ENCODE results near the gene UFC1. TPM values are rescaled to one million over a fixed set of nuclear protein-coding genes. Genes with fewer than 3 reads are reported as not detected.
"Not testable (repeated sequence)": the region's sequence is repeated elsewhere in the genome, so short reads cannot be mapped to it uniquely, and the experiment has no call there.

UFC1 gene
- polyA plus RNA-seq (ENCODE audit: insufficient read depth in 1 of 5, insufficient read length in 5 of 5, low replicate concordance in 1 of 5) = 100 to 1,000 TPM; 147 to 175 (median 155) TPM
- long read RNA-seq, donor 1, transcript UFC1-201 (6 exons, 1,114 nt) = major isoform, 89 of 264 reads
- long read RNA-seq, donor 1, transcript UFC1-206 (5 exons, 617 nt) = minor isoform, 6 of 264 reads
- long read RNA-seq, donor 1, partial matches to known transcripts = 167 of 264 reads
- long read RNA-seq, donor 1, other reads (novel, unspliced or antisense) = 0 of 264 reads
- long read RNA-seq, donor 2, transcript UFC1-201 (6 exons, 1,114 nt) = major isoform, 59 of 158 reads
- long read RNA-seq, donor 2, partial matches to known transcripts = 95 of 158 reads
- long read RNA-seq, donor 2, other reads (novel, unspliced or antisense) = 0 of 158 reads
- long read RNA-seq, donor 3, transcript UFC1-201 (6 exons, 1,114 nt) = major isoform, 76 of 250 reads
- long read RNA-seq, donor 3, partial matches to known transcripts = 168 of 250 reads
- long read RNA-seq, donor 3, other reads (novel, unspliced or antisense) = 0 of 250 reads
- long read RNA-seq, donor 4, transcript UFC1-206 (5 exons, 617 nt) = minor isoform, 5 of 50 reads
- long read RNA-seq, donor 4, transcript UFC1-201 (6 exons, 1,114 nt) = major isoform, 44 of 50 reads
- long read RNA-seq, donor 4, partial matches to known transcripts = 0 of 50 reads
- long read RNA-seq, donor 4, other reads (novel, unspliced or antisense) = 0 of 50 reads
- long read RNA-seq, donor 5, transcript UFC1-201 (6 exons, 1,114 nt) = major isoform, 98 of 106 reads
- long read RNA-seq, donor 5, transcript UFC1-206 (5 exons, 617 nt) = minor isoform, 7 of 106 reads
- long read RNA-seq, donor 5, partial matches to known transcripts = 0 of 106 reads
- long read RNA-seq, donor 5, other reads (novel, unspliced or antisense) = 0 of 106 reads
- long read RNA-seq, donor 6, transcript UFC1-201 (6 exons, 1,114 nt) = major isoform, 104 of 114 reads
- long read RNA-seq, donor 6, partial matches to known transcripts = 5 of 114 reads
- long read RNA-seq, donor 6, other reads (novel, unspliced or antisense) = 0 of 114 reads
- long read RNA-seq, donor 7, transcript UFC1-201 (6 exons, 1,114 nt) = major isoform, 68 of 164 reads
- long read RNA-seq, donor 7, transcript UFC1-206 (5 exons, 617 nt) = minor isoform, 5 of 164 reads
- long read RNA-seq, donor 7, partial matches to known transcripts = 91 of 164 reads
- long read RNA-seq, donor 7, other reads (novel, unspliced or antisense) = 0 of 164 reads
- long read RNA-seq, donor 8, transcript UFC1-201 (6 exons, 1,114 nt) = major isoform, 23 of 27 reads
- long read RNA-seq, donor 8, partial matches to known transcripts = 0 of 27 reads
- long read RNA-seq, donor 8, other reads (novel, unspliced or antisense) = 0 of 27 reads

DNA sequence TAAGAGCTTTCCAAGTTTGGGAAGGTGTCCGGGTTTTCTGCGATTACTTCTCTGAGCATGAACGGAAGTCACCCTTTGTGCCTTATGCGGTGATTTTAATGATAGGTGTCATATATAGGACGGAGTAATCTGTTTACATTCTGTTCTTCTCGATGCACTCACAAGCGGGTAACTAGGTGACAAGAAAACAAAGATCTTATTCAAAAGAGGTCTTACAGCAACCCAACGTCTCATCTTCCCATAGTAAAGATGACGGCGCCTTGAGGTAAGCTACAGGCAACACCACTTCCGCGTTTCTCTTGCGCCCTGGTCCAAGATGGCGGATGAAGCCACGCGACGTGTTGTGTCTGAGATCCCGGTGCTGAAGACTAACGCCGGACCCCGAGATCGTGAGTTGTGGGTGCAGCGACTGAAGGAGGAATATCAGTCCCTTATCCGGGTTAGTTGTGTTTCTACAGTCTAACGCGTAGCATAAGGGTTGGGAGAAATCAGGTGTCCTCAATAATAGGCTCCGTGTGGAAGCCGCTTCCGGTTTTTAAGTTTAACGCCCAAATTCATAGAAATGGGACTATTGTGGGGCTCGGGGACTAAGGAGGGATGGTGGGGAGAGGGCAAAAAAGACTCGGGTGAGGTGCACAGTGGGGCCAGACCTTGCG lies at the start of gene UFC1:
Gene UFC1 (plus strand): TSS at position 297 of the 656 bp plus-strand sequence. CDS start 20 bp downstream, at position 317.
- DNase-seq = peak; percentile 89

DNA sequence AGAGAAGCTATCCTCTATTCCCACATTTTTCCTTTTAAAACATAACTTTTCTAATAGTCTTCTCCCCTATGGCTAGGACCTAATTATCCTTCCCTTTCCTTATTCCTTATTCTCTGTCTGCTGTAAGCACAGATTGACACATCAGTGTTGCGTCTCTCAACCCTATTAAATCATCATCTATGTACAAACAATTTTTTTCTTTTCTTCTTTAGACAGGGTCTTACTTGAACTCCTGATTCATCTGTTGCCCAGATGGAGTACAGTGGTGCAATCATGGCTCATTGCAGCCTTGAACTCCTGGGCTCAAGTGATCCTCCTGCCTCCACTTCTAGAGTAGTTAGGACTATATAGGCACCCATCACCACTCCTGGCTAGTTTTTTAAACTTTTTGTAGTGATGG lies 47.3 kb upstream of the UFC1 start:
- no peak for DNase-seq

DNA sequence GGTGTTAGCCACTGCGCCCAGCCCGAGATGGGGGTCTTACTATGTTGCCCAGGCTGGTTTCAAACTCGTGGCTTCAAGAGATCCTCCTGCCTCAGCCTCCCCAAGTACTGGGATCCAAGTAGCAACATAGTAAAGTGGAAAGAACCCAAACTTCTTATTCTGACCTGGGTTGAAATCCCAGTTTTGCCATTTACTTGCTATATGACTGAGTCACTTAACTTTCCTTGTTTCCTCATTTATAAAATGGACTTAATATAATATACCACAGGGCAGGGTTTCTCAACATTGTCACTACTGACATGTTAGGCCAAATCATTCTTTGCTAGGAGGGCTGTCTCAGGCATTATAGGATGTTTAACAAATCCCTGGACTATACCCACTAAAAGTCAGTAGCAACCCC lies 42.7 kb upstream of the UFC1 start:
- no peak for DNase-seq

DNA sequence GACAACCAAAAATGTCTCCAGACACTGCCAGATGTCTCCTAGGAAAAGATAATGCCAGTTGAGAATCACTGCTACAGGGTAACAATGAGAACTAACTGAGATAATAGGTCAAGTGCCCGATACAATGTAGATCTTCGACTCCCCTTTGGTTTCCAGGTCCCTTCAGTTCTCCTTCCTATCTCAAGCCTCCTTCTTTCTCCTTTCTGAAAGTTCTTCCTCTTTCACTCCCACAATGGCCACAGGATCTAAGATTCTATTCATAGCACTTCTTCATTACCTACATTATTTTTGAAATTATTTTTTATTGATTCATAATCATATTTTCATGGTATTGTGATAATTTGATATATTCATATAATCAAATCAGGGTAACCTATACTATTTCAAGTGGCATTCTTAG lies 42.3 kb upstream of the UFC1 start:
- no peak for DNase-seq

DNA sequence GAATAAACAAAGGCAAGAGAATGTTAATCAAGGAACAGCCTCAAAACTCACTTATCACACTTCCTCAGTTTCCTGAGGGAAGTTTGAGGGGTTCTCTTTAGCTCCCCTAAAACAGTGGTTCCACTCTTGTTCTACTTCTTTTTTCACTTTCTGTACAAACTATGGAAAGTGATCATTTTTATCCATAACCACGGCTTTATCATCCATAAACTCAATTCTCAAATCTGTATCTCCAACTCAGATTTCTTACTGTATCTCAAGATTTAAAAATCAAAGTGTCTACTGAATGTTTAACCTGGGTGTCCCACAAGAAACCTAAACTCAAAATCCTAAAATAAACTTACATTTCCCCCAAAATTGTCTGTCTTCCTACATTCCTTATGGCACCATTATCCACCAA lies 39.9 kb upstream of the UFC1 start:
- no peak for DNase-seq

DNA sequence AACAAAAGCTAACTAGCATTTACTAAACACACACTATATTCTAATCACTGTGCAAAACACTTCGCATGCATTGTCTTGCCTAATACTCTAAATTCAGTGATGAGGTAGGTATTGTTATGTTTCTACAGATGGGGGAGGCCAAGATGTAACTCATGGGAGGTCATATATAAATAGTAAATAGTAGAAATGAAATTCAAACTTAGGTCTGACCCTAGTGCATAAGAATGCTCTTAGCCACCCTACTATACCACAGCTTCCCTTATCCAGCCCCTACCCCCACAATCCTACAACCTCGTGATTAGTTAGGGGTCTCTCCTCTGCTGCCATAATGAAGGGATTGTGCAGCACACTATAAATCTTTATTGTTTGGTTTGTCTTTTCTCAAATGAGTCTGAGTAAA lies 39.2 kb upstream of the UFC1 start:
- DNase-seq = no peak

DNA sequence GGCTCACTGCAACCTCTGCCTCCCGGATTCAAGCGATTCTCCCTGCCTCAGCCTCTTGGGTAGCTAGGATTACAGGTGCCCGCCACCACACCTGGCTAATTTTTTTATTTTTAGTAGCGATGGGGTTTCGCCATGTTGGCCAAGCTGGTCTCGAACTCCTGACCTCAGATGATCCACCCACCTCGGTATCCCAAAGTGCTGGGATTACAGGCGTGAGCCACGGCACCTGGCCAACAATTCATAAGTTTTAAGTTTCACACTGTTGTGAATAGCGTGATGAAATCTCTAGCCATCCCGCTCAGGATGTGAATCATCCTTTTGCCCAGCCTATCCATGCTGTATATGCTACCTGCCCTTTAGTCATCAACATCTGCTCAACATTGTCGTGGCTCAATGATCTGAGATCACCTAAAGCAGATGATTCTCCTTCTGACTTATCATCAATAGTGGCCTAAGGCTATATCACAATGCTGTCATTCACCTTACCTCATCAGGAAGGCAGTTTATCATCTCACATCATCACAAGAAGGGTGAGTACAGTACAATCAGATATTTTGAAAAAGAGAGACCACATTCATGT lies 38.6 kb upstream of the UFC1 start:
- no peak for DNase-seq

DNA sequence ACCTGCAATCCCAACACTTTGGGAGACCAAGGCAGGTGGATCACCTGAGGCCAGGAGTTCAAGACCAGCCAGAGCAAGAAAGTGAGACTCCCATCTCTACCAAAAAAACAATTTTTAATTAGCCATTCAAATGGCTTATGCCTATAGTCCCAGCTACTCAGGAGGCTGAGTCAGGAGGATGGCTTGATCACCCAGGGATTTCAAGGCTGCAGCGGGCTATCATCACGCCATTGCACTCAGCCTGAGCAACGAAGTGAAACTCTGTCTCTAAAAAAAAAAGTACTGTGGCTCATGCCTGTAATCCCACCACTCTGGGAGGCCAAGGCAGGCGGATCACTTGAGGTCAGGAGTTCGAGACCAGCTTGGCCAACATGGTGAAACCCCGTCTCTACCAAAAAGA lies 37.8 kb upstream of the UFC1 start:
- DNase-seq = not testable (repeated sequence)

DNA sequence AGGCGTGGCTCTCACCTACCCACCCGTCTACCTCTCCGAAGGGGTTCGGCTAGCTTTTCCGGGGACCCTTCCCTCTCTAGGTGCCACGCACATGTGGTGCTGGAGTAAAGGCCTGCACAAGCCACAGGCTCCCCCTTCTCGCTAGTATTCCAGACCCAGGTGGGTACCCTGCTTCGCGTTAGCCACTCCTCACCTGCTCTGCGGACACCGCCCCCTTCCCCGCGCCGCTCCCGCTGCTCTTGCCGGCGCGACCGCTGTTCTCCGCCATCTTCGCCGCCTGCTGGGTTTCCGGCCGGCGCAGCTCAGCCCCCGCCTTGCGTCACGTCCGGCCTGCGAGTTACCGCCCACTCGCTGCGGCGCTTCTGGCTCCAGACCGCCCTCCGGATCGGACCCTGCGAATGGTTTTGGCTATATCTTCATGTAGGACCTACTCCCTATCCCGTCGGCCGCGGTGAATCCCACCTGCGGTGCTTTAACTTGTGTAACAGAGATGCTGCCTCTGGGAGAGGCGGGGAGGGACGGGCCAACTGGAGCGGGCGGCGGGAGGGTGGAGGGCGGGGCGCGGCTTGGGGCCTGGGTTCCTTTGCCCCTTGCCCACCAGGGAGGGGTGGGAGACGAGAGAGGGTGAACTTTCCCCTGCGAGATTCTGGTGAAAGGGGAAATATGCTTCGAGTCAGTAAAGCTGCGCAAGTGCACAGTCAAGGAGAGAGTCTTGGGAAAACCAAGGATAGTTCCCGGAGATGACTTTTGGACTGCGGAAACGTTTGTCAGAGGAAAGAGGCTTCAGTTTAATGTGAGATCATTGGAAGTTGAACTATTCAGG lies 35.8 kb upstream of the UFC1 start, which contains the start of the genes NIT1 and PFDN2:
Gene NIT1 (plus strand): TSS at position 347 of the 823 bp plus-strand sequence. CDS start 72 bp downstream, at position 419.
Gene PFDN2 (minus strand): TSS at position 279 of the 823 bp plus-strand sequence. CDS start 11 bp downstream, at position 268.
- peak; percentile 87 to 89 for DNase-seq

DNA sequence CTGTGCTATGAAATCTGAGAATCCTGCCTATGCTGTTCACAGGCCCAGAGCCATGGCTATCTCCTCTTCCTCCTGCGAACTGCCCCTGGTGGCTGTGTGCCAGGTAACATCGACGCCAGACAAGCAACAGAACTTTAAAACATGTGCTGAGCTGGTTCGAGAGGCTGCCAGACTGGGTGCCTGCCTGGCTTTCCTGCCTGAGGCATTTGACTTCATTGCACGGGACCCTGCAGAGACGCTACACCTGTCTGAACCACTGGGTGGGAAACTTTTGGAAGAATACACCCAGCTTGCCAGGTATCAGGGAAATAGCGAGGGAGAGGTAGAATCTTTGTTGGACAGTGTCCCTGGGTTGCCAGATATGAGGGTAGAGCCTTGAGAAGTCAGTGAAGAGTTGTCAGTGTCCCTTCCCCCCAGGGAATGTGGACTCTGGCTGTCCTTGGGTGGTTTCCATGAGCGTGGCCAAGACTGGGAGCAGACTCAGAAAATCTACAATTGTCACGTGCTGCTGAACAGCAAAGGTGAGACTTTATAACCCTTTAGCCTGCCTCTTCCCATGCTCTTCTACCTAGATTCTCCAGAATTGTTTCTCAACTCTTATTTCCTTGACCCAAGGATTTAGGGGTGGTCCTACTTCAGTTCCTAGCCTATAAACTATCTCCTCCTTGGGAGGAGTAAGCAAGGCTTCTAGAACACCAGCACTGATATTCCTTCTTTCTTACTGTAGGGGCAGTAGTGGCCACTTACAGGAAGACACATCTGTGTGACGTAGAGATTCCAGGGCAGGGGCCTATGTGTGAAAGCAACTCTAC lies 34.5 kb upstream of the UFC1 start:
- DNase-seq = no peak

DNA sequence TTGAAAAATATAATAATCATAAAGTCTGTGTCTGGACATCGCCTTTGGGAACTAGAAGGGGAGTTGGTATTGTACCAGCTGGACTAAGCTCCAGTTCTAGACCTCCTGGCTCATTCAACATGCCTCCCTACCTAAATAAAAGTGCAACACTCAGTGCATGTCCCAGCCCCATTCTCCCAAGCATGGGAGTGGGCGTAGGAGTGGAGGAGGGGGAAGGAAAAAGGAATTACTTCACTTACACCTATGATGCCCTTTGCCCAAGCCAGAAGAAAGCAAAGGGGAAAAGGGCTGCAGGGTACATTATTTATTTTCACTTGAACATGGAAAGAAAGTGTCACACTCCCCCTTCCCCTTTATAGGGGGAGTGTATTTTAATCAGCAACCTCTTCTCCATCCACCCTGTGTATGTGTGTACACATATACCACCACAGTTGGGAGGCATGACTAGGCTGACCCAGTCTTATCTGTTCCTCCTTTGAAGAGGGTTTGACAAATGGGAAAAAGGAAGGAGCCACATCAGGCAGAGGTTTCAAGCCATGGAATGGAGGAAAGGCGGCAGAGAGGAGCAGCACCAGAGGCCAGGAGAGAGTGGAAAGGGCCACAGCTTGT lies 32.6 kb upstream of the UFC1 start:
- no peak for DNase-seq

DNA sequence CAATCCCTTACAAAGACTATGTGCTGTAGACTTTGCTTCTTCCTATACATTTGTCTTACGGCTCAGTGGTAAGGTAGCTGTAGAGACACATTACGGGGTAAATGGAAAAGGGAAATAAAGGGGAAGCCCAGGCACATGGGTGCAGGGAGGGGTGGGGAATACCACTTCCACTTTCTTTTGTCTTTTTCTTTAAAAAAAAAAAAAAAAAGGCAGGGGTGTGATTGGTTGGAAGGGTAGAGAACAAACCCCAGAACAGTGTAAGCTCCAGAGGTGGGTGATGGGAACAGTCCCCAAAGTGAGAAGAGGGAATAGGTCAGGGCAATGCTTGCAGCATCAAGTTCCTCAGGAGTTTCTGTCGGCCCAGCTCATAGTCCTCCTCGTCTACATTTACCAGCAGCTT lies 31.9 kb upstream of the UFC1 start:
- DNase-seq = no peak

DNA sequence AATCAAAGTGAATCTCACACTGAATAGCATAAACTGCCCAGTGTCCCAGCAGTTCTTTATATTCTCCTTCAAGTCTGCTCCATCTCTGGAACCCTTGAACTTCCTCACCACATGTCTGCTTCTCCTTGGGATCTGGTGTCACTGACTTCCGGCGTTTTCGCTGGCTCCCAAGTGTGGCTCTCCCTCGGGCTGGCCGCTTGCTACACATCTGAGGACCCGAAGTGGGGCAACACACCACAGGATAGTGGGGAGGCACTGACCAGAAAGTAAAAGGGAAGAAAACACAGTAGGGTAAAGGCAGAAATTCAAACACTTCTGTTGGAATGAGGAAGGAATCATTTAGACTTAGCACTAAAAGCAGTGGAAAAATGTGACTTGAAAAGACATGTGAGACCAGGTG lies 30.8 kb upstream of the UFC1 start:
- no peak for DNase-seq

DNA sequence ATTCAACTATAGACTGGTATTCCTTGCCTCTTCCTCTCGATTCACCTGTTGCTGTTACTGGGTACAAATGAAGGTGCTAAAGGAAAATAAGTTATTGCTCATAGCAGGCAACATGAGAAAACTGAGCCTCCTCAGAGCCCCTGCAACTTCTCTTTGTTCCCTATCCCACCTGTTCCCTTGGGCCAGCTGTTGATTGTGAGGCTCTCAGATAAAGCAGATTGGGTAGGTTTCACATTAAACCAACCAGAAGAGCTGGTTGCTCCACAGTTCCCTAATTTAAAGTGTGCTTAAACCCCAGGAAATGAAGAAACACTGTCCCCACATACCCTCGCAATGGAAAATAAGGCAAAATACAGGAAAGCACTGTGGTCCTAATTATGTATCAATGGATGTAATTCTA lies 26.1 kb upstream of the UFC1 start:
- DNase-seq = no peak

DNA sequence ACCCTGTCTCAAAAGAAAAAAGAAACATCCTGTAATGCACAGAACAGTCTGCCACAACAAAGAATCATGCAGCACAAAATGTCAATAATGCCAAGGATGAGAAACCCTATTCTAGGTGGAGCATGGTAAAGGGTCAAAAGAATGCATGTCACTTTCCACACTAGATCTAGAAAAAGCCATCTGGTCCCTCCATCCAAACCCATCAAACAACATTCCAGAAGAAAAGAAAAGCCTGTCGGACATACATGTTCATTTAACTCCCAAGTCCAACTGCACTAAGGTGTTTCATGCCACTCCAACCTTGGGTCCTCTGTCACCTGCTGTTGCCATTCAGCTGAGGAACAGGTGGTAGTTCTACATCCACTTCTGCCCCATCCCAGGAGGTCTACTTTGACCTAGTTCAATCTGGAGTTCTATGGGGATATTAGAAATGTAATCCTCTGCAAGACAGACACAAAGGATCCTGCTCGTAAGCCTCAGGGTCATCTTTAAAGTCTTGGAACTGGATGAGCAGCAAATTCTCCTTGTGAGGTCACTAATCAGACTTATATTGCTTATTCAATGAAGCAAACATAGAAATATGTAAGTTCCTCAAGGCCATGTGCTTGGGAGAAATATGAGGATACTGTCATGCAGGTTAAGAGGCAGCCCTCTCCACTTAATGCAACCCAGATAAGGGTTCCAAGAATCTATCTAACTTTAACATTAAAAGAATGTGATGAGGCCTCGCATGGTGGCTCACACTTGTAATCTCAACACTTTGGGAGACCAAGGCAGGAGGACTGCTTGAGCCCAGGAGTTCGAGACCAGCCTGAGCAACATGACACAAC lies 25.0 kb upstream of the UFC1 start:
- DNase-seq = no peak

DNA sequence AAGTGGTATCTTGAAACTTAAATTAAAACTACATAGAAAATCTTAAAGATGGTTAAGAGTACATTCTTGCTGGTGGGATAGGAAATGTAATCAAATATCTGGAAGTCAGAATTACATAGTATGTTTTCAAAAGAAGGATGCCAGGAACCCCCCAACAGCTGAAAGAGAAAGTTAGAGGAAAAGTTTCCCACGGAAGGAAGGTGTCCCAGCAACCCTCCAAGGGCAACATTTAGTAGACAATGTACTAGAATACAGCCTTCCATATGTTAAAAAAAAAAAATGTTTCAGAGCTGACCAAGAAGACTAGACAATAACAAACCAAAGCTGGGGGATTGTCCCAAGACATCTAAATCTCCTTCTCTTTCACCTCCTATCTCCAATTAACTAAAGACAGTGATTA lies 23.5 kb upstream of the UFC1 start:
- DNase-seq = no peak

Data from right lung (tissue), 10 donors.